GM18498 (cell line): ENCODE data around the gene FAM149A.

Experiments used
- ATAC-seq: cut with Tn5 transposase; IDR thresholded peaks from one replicate; pipeline ENCODE4 v1.9.1; 2021; ENCODE audit warnings: mild to moderate bottlenecking, moderate library complexity; ENCODE audit not compliant: unreplicated experiment

FAM149A gene

GRCh38 chr4:186200516-186200915 lies 96.0 kb downstream of the FAM149A start:
- no peak for ATAC-seq

GRCh38 chr4:186201010-186201409 lies 96.5 kb downstream of the FAM149A start:
- no peak for ATAC-seq

- ATAC-seq = peak; percentile 92
Observed at GRCh38 chr4:186201535-186202230, 97.2 kb downstream of the FAM149A start.

- ATAC-seq = no peak
Observed at GRCh38 chr4:186202490-186203140, 98.1 kb downstream of the FAM149A start.

- no peak for ATAC-seq
Observed at GRCh38 chr4:186203406-186203805, 98.9 kb downstream of the FAM149A start.

GRCh38 chr4:186204103-186204559 lies 99.6 kb downstream of the FAM149A start:
- peak; percentile 51 for ATAC-seq

- no peak for ATAC-seq
Observed at GRCh38 chr4:186204686-186205085, 100.2 kb downstream of the FAM149A start.

GRCh38 chr4:186205156-186205555 lies 100.7 kb downstream of the FAM149A start:
- no peak for ATAC-seq

- ATAC-seq = no peak
Observed at GRCh38 chr4:186216465-186217024, 112.0 kb downstream of the FAM149A start.

GRCh38 chr4:186217733-186218293 lies 113.3 kb downstream of the FAM149A start:
- ATAC-seq = no peak

- no peak for ATAC-seq
Observed at GRCh38 chr4:186221624-186222023, 117.1 kb downstream of the FAM149A start.
